Stimulated activated memory B cell treated with anti-CD40 and anti-IgM and Interleukin-4, amounts not matched to agents 10 μg/mL and 1 μg/mL and 100 μg/mL, for 72 hours (primary cell): Measurements from ENCODE around the gene DARS1.

ENCODE experiments used
- ATAC-seq: fragments of 150-1000 bp; cut with Tn5 transposase; 2 replicates; pipeline ENCODE4 v1.10.0; 2021
- H3K27ac Mint-ChIP-seq: one replicate; pipeline ENCODE4 v1.8.0; 2022; ENCODE audit warnings: mild to moderate bottlenecking, mixed read lengths
- H3K27me3 Mint-ChIP-seq: one replicate; pipeline ENCODE4 v1.8.0; 2022; ENCODE audit warnings: mixed read lengths
- H3K36me3 Mint-ChIP-seq: one replicate; pipeline ENCODE4 v1.8.0; 2022; ENCODE audit warnings: mixed read lengths
- H3K4me1 Mint-ChIP-seq: one replicate; pipeline ENCODE4 v1.8.0; 2022; ENCODE audit warnings: mixed read lengths
- H3K4me3 Mint-ChIP-seq: one replicate; pipeline ENCODE4 v1.8.0; 2022; ENCODE audit warnings: mild to moderate bottlenecking, moderate library complexity, mixed read lengths
- H3K9me3 Mint-ChIP-seq: one replicate; pipeline ENCODE4 v1.8.0; 2022; ENCODE audit warnings: mixed read lengths

DARS1 gene

GRCh38 chr2:136004965-136005364 lies 19.5 kb upstream of the DARS1 start:
- peaks cover 50% of the 10 kb centered on the region for H3K4me1 Mint-ChIP-seq
- peaks cover 8% of the 10 kb centered on the region for H3K36me3 Mint-ChIP-seq
- no peaks in the 10 kb centered on the region for H3K27me3 Mint-ChIP-seq
- no peak for ATAC-seq
- no peak overlapping the region for H3K27ac Mint-ChIP-seq
- no peak overlapping the region for H3K4me3 Mint-ChIP-seq
- peaks cover 4% of the 10 kb centered on the region for H3K9me3 Mint-ChIP-seq

GRCh38 chr2:136001131-136001530 lies 15.7 kb upstream of the DARS1 start:
- peak overlapping the region; percentile 73 for H3K27ac Mint-ChIP-seq
- peaks cover 4% of the 10 kb centered on the region for H3K9me3 Mint-ChIP-seq
- peaks cover 8% of the 10 kb centered on the region for H3K36me3 Mint-ChIP-seq
- ATAC-seq = no peak
- no peaks in the 10 kb centered on the region for H3K27me3 Mint-ChIP-seq
- no peak overlapping the region for H3K4me3 Mint-ChIP-seq
- peaks cover 43% of the 10 kb centered on the region for H3K4me1 Mint-ChIP-seq

- Mint-ChIP-seq H3K4me1 (peaks cover 43% of the 10 kb centered on the region), H3K27me3 (no peaks in the 10 kb centered on the region), H3K36me3 (peaks cover 8% of the 10 kb centered on the region), H3K27ac (peak overlapping the region; percentile 73), H3K9me3 (peaks cover 4% of the 10 kb centered on the region), H3K4me3 (no peak overlapping the region)
- ATAC-seq = peak; percentile 86
These were observed 15.1 kb upstream of the DARS1 start for GRCh38 chr2:136000502-136000901.

- Mint-ChIP-seq H3K27ac (peak overlapping the region; percentile 73), H3K27me3 (no peaks in the 10 kb centered on the region), H3K4me3 (no peak overlapping the region), H3K36me3 (peaks cover 8% of the 10 kb centered on the region), H3K4me1 (peaks cover 43% of the 10 kb centered on the region), H3K9me3 (peaks cover 4% of the 10 kb centered on the region)
- ATAC-seq = no peak
These were observed 14.5 kb upstream of the DARS1 start for GRCh38 chr2:135999899-136000298.

GRCh38 chr2:135998879-135999278 lies 13.5 kb upstream of the DARS1 start:
- Mint-ChIP-seq H3K27me3 (no peaks in the 10 kb centered on the region), H3K9me3 (peaks cover 3% of the 10 kb centered on the region), H3K36me3 (peaks cover 5% of the 10 kb centered on the region), H3K27ac (no peak overlapping the region), H3K4me3 (no peak overlapping the region), H3K4me1 (peaks cover 39% of the 10 kb centered on the region)
- no peak for ATAC-seq

- H3K27ac Mint-ChIP-seq = peak overlapping the region; percentile 67
- no peaks in the 10 kb centered on the region for H3K9me3 Mint-ChIP-seq
- H3K4me1 Mint-ChIP-seq = peaks cover 34% of the 10 kb centered on the region
- peak; percentile 93 for ATAC-seq
- no peaks in the 10 kb centered on the region for H3K36me3 Mint-ChIP-seq
- no peaks in the 10 kb centered on the region for H3K27me3 Mint-ChIP-seq
- no peak overlapping the region for H3K4me3 Mint-ChIP-seq
These were observed 12.0 kb upstream of the DARS1 start for GRCh38 chr2:135997380-135997779.

GRCh38 chr2:135996304-135996703 lies 10.9 kb upstream of the DARS1 start:
- no peaks in the 10 kb centered on the region for H3K27me3 Mint-ChIP-seq
- ATAC-seq = no peak
- no peaks in the 10 kb centered on the region for H3K36me3 Mint-ChIP-seq
- no peaks in the 10 kb centered on the region for H3K9me3 Mint-ChIP-seq
- H3K27ac Mint-ChIP-seq = no peak overlapping the region
- H3K4me1 Mint-ChIP-seq = peaks cover 26% of the 10 kb centered on the region
- no peak overlapping the region for H3K4me3 Mint-ChIP-seq

- Mint-ChIP-seq H3K9me3 (no peaks in the 10 kb centered on the region), H3K27me3 (no peaks in the 10 kb centered on the region), H3K27ac (peak overlapping the region; percentile 1), H3K36me3 (no peaks in the 10 kb centered on the region), H3K4me1 (peaks cover 20% of the 10 kb centered on the region), H3K4me3 (no peak overlapping the region)
- ATAC-seq = no peak
These were observed 8.9 kb upstream of the DARS1 start for GRCh38 chr2:135994281-135994680.

- Mint-ChIP-seq H3K27ac (peak overlapping the region; percentile 1), H3K9me3 (no peaks in the 10 kb centered on the region), H3K4me3 (no peak overlapping the region), H3K4me1 (peaks cover 18% of the 10 kb centered on the region), H3K27me3 (no peaks in the 10 kb centered on the region), H3K36me3 (no peaks in the 10 kb centered on the region)
- no peak for ATAC-seq
These were observed 8.0 kb upstream of the DARS1 start for GRCh38 chr2:135993421-135993820.

- no peaks in the 10 kb centered on the region for H3K9me3 Mint-ChIP-seq
- H3K27me3 Mint-ChIP-seq = no peaks in the 10 kb centered on the region
- H3K36me3 Mint-ChIP-seq = no peaks in the 10 kb centered on the region
- H3K4me1 Mint-ChIP-seq = peaks cover 5% of the 10 kb centered on the region
- no peak overlapping the region for H3K27ac Mint-ChIP-seq
- no peak overlapping the region for H3K4me3 Mint-ChIP-seq
- no peak for ATAC-seq
These were observed 6.4 kb upstream of the DARS1 start for GRCh38 chr2:135991861-135992260.

- H3K36me3 Mint-ChIP-seq = peaks cover 5% of the 10 kb centered on the region
- H3K27ac Mint-ChIP-seq = no peak overlapping the region
- no peaks in the 10 kb centered on the region for H3K9me3 Mint-ChIP-seq
- peaks cover 30% of the 10 kb centered on the region for H3K4me1 Mint-ChIP-seq
- ATAC-seq = no peak
- H3K27me3 Mint-ChIP-seq = no peaks in the 10 kb centered on the region
- H3K4me3 Mint-ChIP-seq = no peak overlapping the region
These were observed 2.0 kb upstream of the DARS1 start for GRCh38 chr2:135987441-135987840.

GRCh38 chr2:135986507-135986906 lies 1.1 kb upstream of the DARS1 start:
- peaks cover 10% of the 10 kb centered on the region for H3K36me3 Mint-ChIP-seq
- H3K27ac Mint-ChIP-seq = no peak overlapping the region
- no peaks in the 10 kb centered on the region for H3K9me3 Mint-ChIP-seq
- H3K4me1 Mint-ChIP-seq = peaks cover 34% of the 10 kb centered on the region
- ATAC-seq = no peak
- H3K27me3 Mint-ChIP-seq = no peaks in the 10 kb centered on the region
- peak overlapping the region; percentile 12 for H3K4me3 Mint-ChIP-seq

GRCh38 chr2:135985826-135986393 lies 484 bp upstream of the DARS1 start:
- H3K27ac Mint-ChIP-seq = peak overlapping the region; percentile 96
- H3K36me3 Mint-ChIP-seq = peaks cover 13% of the 10 kb centered on the region
- H3K9me3 Mint-ChIP-seq = no peaks in the 10 kb centered on the region
- peak; percentile 79 for ATAC-seq
- no peaks in the 10 kb centered on the region for H3K27me3 Mint-ChIP-seq
- peak overlapping the region; percentile 89 for H3K4me3 Mint-ChIP-seq
- H3K4me1 Mint-ChIP-seq = peaks cover 38% of the 10 kb centered on the region

GRCh38 chr2:135984199-135985017 lies 1.0 kb downstream of the DARS1 start:
- ATAC-seq = peak; percentile 38
- peaks cover 25% of the 10 kb centered on the region for H3K36me3 Mint-ChIP-seq
- H3K27me3 Mint-ChIP-seq = no peaks in the 10 kb centered on the region
- peak overlapping the region; percentile 96 for H3K27ac Mint-ChIP-seq
- H3K9me3 Mint-ChIP-seq = no peaks in the 10 kb centered on the region
- peaks cover 49% of the 10 kb centered on the region for H3K4me1 Mint-ChIP-seq
- H3K4me3 Mint-ChIP-seq = peak overlapping the region; percentile 89

GRCh38 chr2:135980434-135981079 lies 4.9 kb downstream of the DARS1 start:
- Mint-ChIP-seq H3K4me1 (peaks cover 56% of the 10 kb centered on the region), H3K27me3 (no peaks in the 10 kb centered on the region), H3K27ac (peak overlapping the region; percentile 87), H3K9me3 (no peaks in the 10 kb centered on the region), H3K36me3 (peaks cover 52% of the 10 kb centered on the region), H3K4me3 (peak overlapping the region; percentile 22)
- peak; percentile 2 for ATAC-seq
